Panc1 (cell line): ENCODE data around the gene TSNAX. TPM values are rescaled to one million over a fixed set of nuclear protein-coding genes. Genes with fewer than 3 reads are reported as not detected.
A peak's percentile ranks its signal among the peaks of the same experiment; 100 is the strongest.

ENCODE experiments used
- ATAC-seq: fragments of 200-7000 bp; cut with Tn5 transposase; 2 replicates; pipeline ENCODE4 v1.9.1; 2020; ENCODE audit warnings: mild to moderate bottlenecking, moderate library complexity
- BruUV-seq: library from RNA; stranded (reverse); fragments of 400-500 nt; replicated peaks from 2 replicates; lab custom pipeline; 2021; lab: Mats Ljungman, UMichigan
- CTCF ChIA-PET: fragments of 300-600 bp; sonication (Branson Sonifier 250); formaldehyde crosslinking; loops from one replicate; lab custom pipeline; 2022; ENCODE audit warnings: antibody characterized with exemption; lab: Charles Lee
- POLR2A ChIA-PET: fragments of 300-600 bp; sonication (Branson Sonifier 250); formaldehyde crosslinking; loops from one replicate; lab custom pipeline; 2022; ENCODE audit warnings: antibody characterized with exemption; lab: Charles Lee
- DNase-seq: peaks from one replicate; pipeline ENCODE4 v3.0.0-alpha.2; 2010; ENCODE audit warnings: low read depth, low spot score
- H3K27ac ChIP-seq: 2 replicates; pipeline ENCODE4 v1.5.1; 2011; ENCODE audit warnings: mild to moderate bottlenecking, low read length, inconsistent platforms
- H3K27me3 ChIP-seq: fragments of 200-500 bp; sonication (Bioruptor generic); 2 replicates; pipeline ENCODE4 v1.6.0; 2014; ENCODE audit warnings: low read length, inconsistent platforms; ENCODE audit not compliant: control insufficient read depth, insufficient read depth
- H3K36me3 ChIP-seq: fragments of 200-500 bp; sonication (Bioruptor generic); 2 replicates; pipeline ENCODE4 v1.5.1; 2014; ENCODE audit warnings: inconsistent platforms, mild to moderate bottlenecking, low read length, moderate library complexity; ENCODE audit not compliant: control insufficient read depth, insufficient read depth
- H3K4me1 ChIP-seq: 2 replicates; pipeline ENCODE4 v1.5.1; 2011; ENCODE audit warnings: inconsistent platforms, mild to moderate bottlenecking, low read length, moderate library complexity; ENCODE audit not compliant: control insufficient read depth, insufficient read depth
- H3K4me3 ChIP-seq, 2 experiments: 2 replicates each; pipeline ENCODE4 v1.5.1; 2011 to 2012; ENCODE audit warnings: low read depth in 2 of 2, low read length in 2 of 2, mild to moderate bottlenecking in 2 of 2, inconsistent platforms in 1 of 2, moderate library complexity in 1 of 2
- H3K9me3 ChIP-seq: fragments of 200-500 bp; sonication (Bioruptor generic); 2 replicates; pipeline ENCODE4 v1.5.1; 2014; ENCODE audit warnings: low read depth, mild to moderate bottlenecking, inconsistent platforms, low read length, moderate library complexity; ENCODE audit not compliant: control insufficient read depth, insufficient read depth
- CTCF ChIP-seq: fragments of 450-650 bp; IDR thresholded peaks from 2 replicates; pipeline ENCODE4 v1.5.1; 2017; ENCODE audit warnings: mild to moderate bottlenecking
- POLR2AphosphoS5 ChIP-seq: IDR thresholded peaks from 2 replicates; pipeline ENCODE4 v1.6.1; 2012; ENCODE audit warnings: mild to moderate bottlenecking, low read depth, low read length, moderate library complexity
- SIN3A ChIP-seq: IDR thresholded peaks from 2 replicates; pipeline ENCODE4 v1.6.1; 2012; ENCODE audit warnings: low read depth, mild to moderate bottlenecking, low read length, moderate library complexity, borderline replicate concordance; ENCODE audit not compliant: insufficient read depth
- TCF7L2 ChIP-seq: IDR thresholded peaks from 2 replicates; pipeline ENCODE4 v1.6.1; 2011; ENCODE audit warnings: mild to moderate bottlenecking, low read depth, low read length, inconsistent platforms
- in situ Hi-C: cut with HindIII; loops from 2 replicates; pipeline ENCODE4 v1.10.0; 2016; ENCODE audit warnings: low sequenced_read_pairs, low pct_unique_long_range_greater_than_20kb
- intact Hi-C: fragments of 100-400 bp; cut with micrococcal nuclease; formaldehyde crosslinking; loops from one replicate; pipeline ENCODE4 v1.10.0; 2022; ENCODE audit not compliant: unreplicated experiment
- total RNA-seq: library from RNA; stranded (reverse); gene quantifications from one replicate; pipeline ENCODE4 v1.2.1, GENCODE V29; 2021; ENCODE audit not compliant: unreplicated experiment
- TF ChIP-seq, protein P1 (sequence below), 2 experiments: IDR thresholded peaks; 2 replicates each; pipeline ENCODE4 v1.6.1; 2011 to 2012; ENCODE audit warnings: low read depth in 2 of 2, control low read depth in 1 of 2, low read length in 1 of 2, mild to moderate bottlenecking in 1 of 2, moderate library complexity in 1 of 2; ENCODE audit not compliant: insufficient read depth in 1 of 2

The TSNAX gene
- total RNA-seq, 1 experiment from 2014 or later: 40.0 TPM

DNA sequence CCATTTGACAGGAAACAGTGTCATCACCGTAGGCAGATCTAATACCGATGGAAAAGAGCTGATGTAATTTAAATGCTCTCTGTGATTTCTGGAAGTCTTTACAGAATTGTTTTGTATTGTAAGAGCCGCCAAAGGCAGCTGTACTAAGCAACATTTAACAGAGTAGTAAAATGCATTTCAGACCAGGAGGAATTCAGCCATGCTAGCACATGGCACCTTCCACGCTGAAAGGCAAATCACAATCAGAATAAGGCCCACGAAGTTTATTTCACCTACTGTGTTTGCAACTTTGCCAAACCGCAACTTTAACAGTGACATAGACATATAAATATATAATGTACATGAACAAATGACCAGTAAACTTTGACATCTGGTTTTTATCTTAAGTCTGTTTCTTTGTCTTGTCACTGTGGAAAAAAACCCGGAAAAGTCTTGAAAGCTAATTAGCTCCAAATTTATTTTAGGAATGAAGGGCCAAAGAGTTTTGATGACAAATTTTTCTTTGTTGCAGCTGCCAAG, 72.0 kb downstream of the TSNAX start:
- CTCF ChIA-PET: no interaction called here
- POLR2A ChIA-PET: no interaction called here
- Histone ChIP-seq H3K4me1 (no peaks in the 10 kb centered on the region), H3K27ac (no peak overlapping the region), H3K4me3 (no peak overlapping the region), H3K27me3 (no peaks in the 10 kb centered on the region), H3K36me3 (no peaks in the 10 kb centered on the region), H3K9me3 (no peaks in the 10 kb centered on the region)
- no TSS peak for BruUV-seq
- no peak for DNase-seq
- in situ Hi-C loops (no loop called here), intact Hi-C loops (no loop called here)
- TF ChIP-seq SIN3A: no peak
- no peak for TF ChIP-seq POLR2AphosphoS5
- TF ChIP-seq TCF7L2: no peak
- TF ChIP-seq CTCF: no peak
- TF ChIP-seq, protein P1, sequence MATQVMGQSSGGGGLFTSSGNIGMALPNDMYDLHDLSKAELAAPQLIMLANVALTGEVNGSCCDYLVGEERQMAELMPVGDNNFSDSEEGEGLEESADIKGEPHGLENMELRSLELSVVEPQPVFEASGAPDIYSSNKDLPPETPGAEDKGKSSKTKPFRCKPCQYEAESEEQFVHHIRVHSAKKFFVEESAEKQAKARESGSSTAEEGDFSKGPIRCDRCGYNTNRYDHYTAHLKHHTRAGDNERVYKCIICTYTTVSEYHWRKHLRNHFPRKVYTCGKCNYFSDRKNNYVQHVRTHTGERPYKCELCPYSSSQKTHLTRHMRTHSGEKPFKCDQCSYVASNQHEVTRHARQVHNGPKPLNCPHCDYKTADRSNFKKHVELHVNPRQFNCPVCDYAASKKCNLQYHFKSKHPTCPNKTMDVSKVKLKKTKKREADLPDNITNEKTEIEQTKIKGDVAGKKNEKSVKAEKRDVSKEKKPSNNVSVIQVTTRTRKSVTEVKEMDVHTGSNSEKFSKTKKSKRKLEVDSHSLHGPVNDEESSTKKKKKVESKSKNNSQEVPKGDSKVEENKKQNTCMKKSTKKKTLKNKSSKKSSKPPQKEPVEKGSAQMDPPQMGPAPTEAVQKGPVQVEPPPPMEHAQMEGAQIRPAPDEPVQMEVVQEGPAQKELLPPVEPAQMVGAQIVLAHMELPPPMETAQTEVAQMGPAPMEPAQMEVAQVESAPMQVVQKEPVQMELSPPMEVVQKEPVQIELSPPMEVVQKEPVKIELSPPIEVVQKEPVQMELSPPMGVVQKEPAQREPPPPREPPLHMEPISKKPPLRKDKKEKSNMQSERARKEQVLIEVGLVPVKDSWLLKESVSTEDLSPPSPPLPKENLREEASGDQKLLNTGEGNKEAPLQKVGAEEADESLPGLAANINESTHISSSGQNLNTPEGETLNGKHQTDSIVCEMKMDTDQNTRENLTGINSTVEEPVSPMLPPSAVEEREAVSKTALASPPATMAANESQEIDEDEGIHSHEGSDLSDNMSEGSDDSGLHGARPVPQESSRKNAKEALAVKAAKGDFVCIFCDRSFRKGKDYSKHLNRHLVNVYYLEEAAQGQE (IDR thresholded peaks at IDR 0.05; ENCODE audit: insufficient read depth in 1 of 2, low read depth in 2 of 2, low read length in 1 of 2): no peak
- no peak for ATAC-seq

- Histone ChIP-seq H3K36me3 (no peaks in the 10 kb centered on the region), H3K27me3 (no peaks in the 10 kb centered on the region), H3K27ac (no peak overlapping the region), H3K4me3 (no peak overlapping the region), H3K4me1 (no peaks in the 10 kb centered on the region), H3K9me3 (no peaks in the 10 kb centered on the region)
- CTCF ChIA-PET: no interaction called here
- intact Hi-C loops (no loop called here), in situ Hi-C loops (no loop called here)
- TF ChIP-seq SIN3A (no peak), CTCF (no peak), TCF7L2 (0 out of 2 replicates have a peak, but pooled peaks have one; percentile 17), POLR2AphosphoS5 (no peak)
- TF ChIP-seq, protein P1 (IDR thresholded peaks at IDR 0.05; ENCODE audit: insufficient read depth in 1 of 2, low read depth in 2 of 2, low read length in 1 of 2): no peak
- POLR2A ChIA-PET: interaction anchor here (0.7 kb wide), 1 partner anchor 243 kb away, joined by 3 read pairs; no protein-coding TSS in a partner anchor
- ATAC-seq (no peak), DNase-seq (no peak)
- BruUV-seq: no TSS peak
These were observed 73.6 kb downstream of the TSNAX start for GRCh38 chr1:231601824-231602672.
